OCI-LY3 (cell line): ENCODE measurements around the gene ATG16L2.

Experiments
- H2AFZ ChIP-seq: fragments of 200-600, 300-600 bp; shearing (Covaris generic); 2 replicates; pipeline ENCODE4 v1.6.0; 2014; ENCODE audit warnings: antibody characterized with exemption, low read depth, low read length
- H3K27ac ChIP-seq: fragments of 200-600, 300-600 bp; sonication (generic); 2 replicates; pipeline ENCODE4 v1.5.1; 2014; ENCODE audit warnings: mild to moderate bottlenecking, low read length, moderate library complexity, mixed read lengths
- H3K27me3 ChIP-seq: fragments of 200-600, 300-600 bp; sonication (generic); 2 replicates; pipeline ENCODE4 v1.6.1; 2014; ENCODE audit warnings: low read depth, low read length, mixed read lengths
- H3K36me3 ChIP-seq: fragments of 200-600, 300-600 bp; sonication (generic); replicated peaks from 2 replicates; pipeline ENCODE3; 2014; ENCODE audit warnings: low read depth, low read length, mixed read lengths
- H3K4me1 ChIP-seq: fragments of 300-600, 200-600 bp; sonication (generic); 2 replicates; pipeline ENCODE4 v1.6.1; 2014; ENCODE audit warnings: low read length, mixed read lengths
- H3K4me2 ChIP-seq: fragments of 200-600, 300-600 bp; sonication (generic); 2 replicates; pipeline ENCODE4 v1.6.1; 2014; ENCODE audit warnings: low read length, mixed read lengths
- H3K4me3 ChIP-seq: fragments of 300-600, 200-600 bp; sonication (generic); 2 replicates; pipeline ENCODE4 v1.5.1; 2014; ENCODE audit warnings: antibody characterized with exemption, mild to moderate bottlenecking, low read length, moderate library complexity
- H3K79me2 ChIP-seq: fragments of 300-600, 200-600 bp; shearing (Covaris generic); 2 replicates; pipeline ENCODE4 v1.6.1; 2014; ENCODE audit warnings: mild to moderate bottlenecking, low read length, mixed read lengths
- H3K9ac ChIP-seq: fragments of 300-600, 200-600 bp; shearing (Covaris generic); 2 replicates; pipeline ENCODE4 v1.6.0; 2014; ENCODE audit warnings: mild to moderate bottlenecking, low read length, moderate library complexity
- H3K9me3 ChIP-seq: fragments of 200-600, 300-600 bp; shearing (Covaris generic); 2 replicates; pipeline ENCODE4 v1.6.1; 2014; ENCODE audit warnings: low read length, mixed read lengths; ENCODE audit not compliant: insufficient read depth
- H4K20me1 ChIP-seq: fragments of 200-600, 300-600 bp; sonication (generic); 2 replicates; pipeline ENCODE4 v1.6.1; 2016; ENCODE audit warnings: low read length, mixed read lengths; ENCODE audit not compliant: insufficient read depth
- EZH2phosphoT487 ChIP-seq: fragments of 200-600 bp; shearing (Covaris generic); IDR thresholded peaks from 2 replicates; pipeline ENCODE4 v1.6.1; 2018; ENCODE audit warnings: antibody characterized with exemption, mixed run types, low read depth
- TF ChIP-seq, protein P1 (sequence below): fragments of 200-600, 300-600 bp; sonication (generic); IDR thresholded peaks from 2 replicates; pipeline ENCODE4 v1.5.1; 2014; ENCODE audit warnings: antibody characterized with exemption, low read length, low read depth

Gene ATG16L2

DNA sequence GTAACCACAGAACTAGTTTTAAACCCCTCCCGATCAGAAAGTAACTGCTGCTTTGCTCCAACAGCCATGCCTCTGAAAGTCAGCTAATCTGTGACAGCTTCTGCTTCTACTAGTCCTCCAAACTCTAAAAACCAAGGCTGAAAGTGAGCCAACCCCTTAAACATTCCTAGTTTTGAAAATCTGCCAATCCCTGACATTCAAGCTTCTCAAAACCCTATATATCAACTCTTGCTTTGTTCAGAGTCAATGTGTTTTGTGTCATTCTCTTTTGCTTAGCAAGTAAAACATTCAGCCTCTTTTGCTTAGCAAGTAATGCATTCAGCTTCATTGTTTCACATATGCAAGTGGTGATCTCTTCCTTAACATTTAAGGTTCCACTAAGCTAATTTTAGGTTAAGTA is 56.9 kb downstream of the ATG16L2 start:
- Histone ChIP-seq H3K9me3 (no peaks in the 10 kb centered on the region), H3K4me2 (no peak overlapping the region), H3K27ac (no peak overlapping the region), H3K4me3 (no peak overlapping the region), H3K36me3 (peaks cover 72% of the 10 kb centered on the region), H4K20me1 (peaks cover 22% of the 10 kb centered on the region; the same call in 1 of the 2 replicates), H3K9ac (no peak overlapping the region), H2AFZ (no peak overlapping the region), H3K27me3 (no peaks in the 10 kb centered on the region), H3K79me2 (peaks cover 60% of the 10 kb centered on the region), H3K4me1 (peaks cover 12% of the 10 kb centered on the region)
- TF ChIP-seq, protein P1, sequence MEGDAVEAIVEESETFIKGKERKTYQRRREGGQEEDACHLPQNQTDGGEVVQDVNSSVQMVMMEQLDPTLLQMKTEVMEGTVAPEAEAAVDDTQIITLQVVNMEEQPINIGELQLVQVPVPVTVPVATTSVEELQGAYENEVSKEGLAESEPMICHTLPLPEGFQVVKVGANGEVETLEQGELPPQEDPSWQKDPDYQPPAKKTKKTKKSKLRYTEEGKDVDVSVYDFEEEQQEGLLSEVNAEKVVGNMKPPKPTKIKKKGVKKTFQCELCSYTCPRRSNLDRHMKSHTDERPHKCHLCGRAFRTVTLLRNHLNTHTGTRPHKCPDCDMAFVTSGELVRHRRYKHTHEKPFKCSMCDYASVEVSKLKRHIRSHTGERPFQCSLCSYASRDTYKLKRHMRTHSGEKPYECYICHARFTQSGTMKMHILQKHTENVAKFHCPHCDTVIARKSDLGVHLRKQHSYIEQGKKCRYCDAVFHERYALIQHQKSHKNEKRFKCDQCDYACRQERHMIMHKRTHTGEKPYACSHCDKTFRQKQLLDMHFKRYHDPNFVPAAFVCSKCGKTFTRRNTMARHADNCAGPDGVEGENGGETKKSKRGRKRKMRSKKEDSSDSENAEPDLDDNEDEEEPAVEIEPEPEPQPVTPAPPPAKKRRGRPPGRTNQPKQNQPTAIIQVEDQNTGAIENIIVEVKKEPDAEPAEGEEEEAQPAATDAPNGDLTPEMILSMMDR = no peak
- no peak for TF ChIP-seq EZH2phosphoT487

DNA sequence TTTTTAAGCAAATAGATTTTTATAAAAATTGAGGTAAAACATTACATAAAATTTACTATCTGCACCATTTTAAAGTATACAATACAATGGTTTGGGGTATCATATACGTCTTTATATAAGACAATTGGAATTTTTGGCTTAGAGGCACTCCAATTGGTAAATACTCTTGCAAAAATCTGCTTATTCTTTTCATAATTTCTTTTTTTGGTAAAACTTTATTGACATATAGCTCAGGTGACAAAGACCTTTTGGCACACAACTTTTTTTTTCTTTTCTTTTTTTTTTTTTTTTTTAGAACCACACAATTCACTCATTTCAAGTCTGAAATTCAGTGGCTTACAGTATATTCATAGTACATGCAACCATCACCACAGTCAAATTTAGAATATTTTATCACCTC is 57.8 kb downstream of the ATG16L2 start:
- peaks cover 21% of the 10 kb centered on the region; the same call in 1 of the 2 replicates for H4K20me1 ChIP-seq
- H3K4me2 ChIP-seq = no peak overlapping the region
- H3K27ac ChIP-seq = no peak overlapping the region
- H3K27me3 ChIP-seq = no peaks in the 10 kb centered on the region
- no peak overlapping the region for H3K4me3 ChIP-seq
- H3K79me2 ChIP-seq = peaks cover 61% of the 10 kb centered on the region
- no peak overlapping the region for H3K9ac ChIP-seq
- TF ChIP-seq, protein P1 = no peak
- no peak for TF ChIP-seq EZH2phosphoT487
- no peak overlapping the region for H2AFZ ChIP-seq
- no peaks in the 10 kb centered on the region for H3K9me3 ChIP-seq
- H3K4me1 ChIP-seq = peaks cover 12% of the 10 kb centered on the region
- peaks cover 76% of the 10 kb centered on the region for H3K36me3 ChIP-seq

DNA sequence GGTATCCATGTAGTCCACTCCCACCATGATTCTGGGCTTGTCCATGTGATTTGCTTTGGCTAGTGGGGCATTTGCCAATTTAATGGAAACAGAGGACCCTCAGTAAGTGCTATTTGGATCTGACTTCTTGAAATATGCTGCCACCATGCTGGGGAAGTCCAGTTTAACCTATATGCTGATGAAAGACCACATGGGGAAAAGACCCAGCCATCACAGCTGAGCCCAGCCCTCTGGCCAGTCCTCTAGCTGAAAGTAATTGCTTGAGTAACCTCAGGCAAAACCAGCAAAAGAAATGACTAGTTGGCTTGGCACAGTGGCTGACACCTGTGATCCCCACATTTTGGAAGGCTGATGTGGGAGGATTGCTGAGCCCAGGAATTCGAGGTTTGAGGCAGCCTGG is 61.5 kb downstream of the ATG16L2 start:
- H3K4me1 ChIP-seq = peaks cover 12% of the 10 kb centered on the region
- H3K79me2 ChIP-seq = peaks cover 75% of the 10 kb centered on the region
- no peak overlapping the region for H3K4me2 ChIP-seq
- no peak overlapping the region for H3K4me3 ChIP-seq
- no peak overlapping the region; the same call in 1 of the 2 replicates for H3K27ac ChIP-seq
- no peaks in the 10 kb centered on the region for H3K27me3 ChIP-seq
- no peak overlapping the region for H2AFZ ChIP-seq
- peaks cover 64% of the 10 kb centered on the region for H3K36me3 ChIP-seq
- no peak overlapping the region for H3K9ac ChIP-seq
- TF ChIP-seq EZH2phosphoT487 = no peak
- TF ChIP-seq, protein P1 = no peak
- no peaks in the 10 kb centered on the region for H3K9me3 ChIP-seq
- peaks cover 21% of the 10 kb centered on the region for H4K20me1 ChIP-seq

DNA sequence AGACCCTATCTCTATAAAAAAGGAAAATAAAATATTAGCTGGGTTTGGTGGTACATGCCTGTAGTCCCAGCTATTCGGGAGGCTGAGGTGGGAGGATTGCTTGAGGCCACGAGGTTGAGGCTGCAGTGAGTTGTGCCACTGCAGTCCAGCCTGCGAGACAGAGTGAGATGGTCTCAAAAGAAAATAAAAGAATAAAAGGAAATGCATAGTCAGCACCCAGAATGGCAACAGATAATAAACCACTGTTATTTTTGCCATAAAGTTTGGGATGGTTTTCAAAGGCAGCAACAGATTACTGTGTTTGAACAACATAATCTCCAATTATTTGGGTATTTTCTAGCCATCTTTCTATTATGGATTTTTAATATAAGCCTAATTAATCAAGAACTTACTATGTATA is 61.9 kb downstream of the ATG16L2 start:
- TF ChIP-seq EZH2phosphoT487 = no peak
- TF ChIP-seq, protein P1 = no peak
- Histone ChIP-seq H3K9me3 (no peaks in the 10 kb centered on the region), H3K27ac (no peak overlapping the region), H3K27me3 (no peaks in the 10 kb centered on the region), H3K36me3 (peaks cover 64% of the 10 kb centered on the region), H3K9ac (no peak overlapping the region), H4K20me1 (peaks cover 26% of the 10 kb centered on the region), H3K4me3 (no peak overlapping the region), H3K4me1 (peaks cover 12% of the 10 kb centered on the region), H3K4me2 (no peak overlapping the region), H3K79me2 (peaks cover 75% of the 10 kb centered on the region), H2AFZ (no peak overlapping the region)
